ENCODE results near the gene PTPRN2. TPM values are rescaled to one million over a fixed set of nuclear protein-coding genes. Genes with fewer than 3 reads are reported as not detected.

Gene PTPRN2
- total and polyA plus RNA-seq, 2 of the 8 experiments (the other 6 are each of a cell fraction or from before 2014, with no cell fraction given): 2.6 to 4.5 TPM

GRCh38 chr7:157596881-157597280, 990.7 kb downstream of the PTPRN2 start (continued):
- TF ChIP-seq, protein P1, sequence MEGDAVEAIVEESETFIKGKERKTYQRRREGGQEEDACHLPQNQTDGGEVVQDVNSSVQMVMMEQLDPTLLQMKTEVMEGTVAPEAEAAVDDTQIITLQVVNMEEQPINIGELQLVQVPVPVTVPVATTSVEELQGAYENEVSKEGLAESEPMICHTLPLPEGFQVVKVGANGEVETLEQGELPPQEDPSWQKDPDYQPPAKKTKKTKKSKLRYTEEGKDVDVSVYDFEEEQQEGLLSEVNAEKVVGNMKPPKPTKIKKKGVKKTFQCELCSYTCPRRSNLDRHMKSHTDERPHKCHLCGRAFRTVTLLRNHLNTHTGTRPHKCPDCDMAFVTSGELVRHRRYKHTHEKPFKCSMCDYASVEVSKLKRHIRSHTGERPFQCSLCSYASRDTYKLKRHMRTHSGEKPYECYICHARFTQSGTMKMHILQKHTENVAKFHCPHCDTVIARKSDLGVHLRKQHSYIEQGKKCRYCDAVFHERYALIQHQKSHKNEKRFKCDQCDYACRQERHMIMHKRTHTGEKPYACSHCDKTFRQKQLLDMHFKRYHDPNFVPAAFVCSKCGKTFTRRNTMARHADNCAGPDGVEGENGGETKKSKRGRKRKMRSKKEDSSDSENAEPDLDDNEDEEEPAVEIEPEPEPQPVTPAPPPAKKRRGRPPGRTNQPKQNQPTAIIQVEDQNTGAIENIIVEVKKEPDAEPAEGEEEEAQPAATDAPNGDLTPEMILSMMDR (IDR thresholded peaks at IDR 0.05; ENCODE audit: control extremely low read depth in 1 of 3, insufficient read depth in 1 of 3, low read depth in 1 of 3, low read length in 3 of 3): no peak
- TF ChIP-seq ZNF274 (IDR thresholded peaks at IDR 0.05; ENCODE audit: borderline replicate concordance, extremely low read depth, low read length) (no peak), MAX (IDR thresholded peaks at IDR 0.05) (no peak), RXRA (IDR thresholded peaks at IDR 0.05; ENCODE audit: insufficient read depth, low read depth, low read length) (no peak), JUN (IDR thresholded peaks at IDR 0.05; ENCODE audit: low read depth, low read length) (no peak), KDM5A (IDR thresholded peaks at IDR 0.05; ENCODE audit: low read length) (no peak), MAFK (IDR thresholded peaks at IDR 0.05; ENCODE audit: low read depth, low read length) (no peak), SIN3A (conservative IDR thresholded peaks at IDR 0.05 in 1 of 2, IDR thresholded peaks at IDR 0.05 in 1 of 2; ENCODE audit: low read depth in 1 of 2, low read length in 2 of 2) (no peak), POLR2AphosphoS5 (IDR thresholded peaks at IDR 0.05; ENCODE audit: low read depth, low read length) (no peak)

Measured in H1 (cell line).